K562 (cell line): Measurements from ENCODE around the gene XPR1. TPM values are rescaled to one million over a fixed set of nuclear protein-coding genes. Genes with fewer than 3 reads are reported as not detected.

Experiments
- CEBPB ChIP-seq: fragments of 450-650 bp; IDR thresholded peaks from 2 replicates; pipeline ENCODE4 v1.6.1; 2016; ENCODE audit warnings: missing genetic modification characterization, missing compliant biosample characterization
- CTCF ChIP-seq, 3 experiments: IDR thresholded peaks in 2 of 3; conservative IDR thresholded peaks in 1 of 3; 2 replicates each; pipeline ENCODE4 v1.5.1; 2011 to 2012; ENCODE audit warnings: low read length in 3 of 3, mild to moderate bottlenecking in 3 of 3, control low read depth in 2 of 3, improper control_type of control experiment in 1 of 3, inconsistent platforms in 1 of 3, low read depth in 1 of 3, mixed read lengths in 1 of 3, moderate library complexity in 1 of 3; ENCODE audit not compliant: insufficient read depth in 2 of 3
- MEIS2 ChIP-seq: fragments of 450-650 bp; IDR thresholded peaks from 2 replicates; pipeline ENCODE4 v1.6.1; 2014; ENCODE audit warnings: mild to moderate bottlenecking; ENCODE audit not compliant: partially characterized antibody
- polyA plus RNA-seq, 8 experiments: library from polyadenylated mRNA; depleted of rRNA in 4 of 8; stranded (reverse) in 5 of 8; unstranded in 3 of 8; fragments of >200 nt; fragmentation: Nextera tagmentation in 2 of 8; fragmentation: Illumina TruSeq in 1 of 8; extraction: Ambion mirVana in 2 of 8; extraction: Trizol in 1 of 8; gene quantifications; 2 replicates each; pipeline versions ENCODE4 v1.2.1 to v1.2.3, GENCODE V29; 2011 to 2014; ENCODE audit warnings: inconsistent platforms in 1 of 8, missing spikeins in 1 of 8
- total RNA-seq, 7 experiments: library from RNA; depleted of rRNA in 6 of 7; stranded (reverse); fragments of >200 nt in 6 of 7; fragmentation: Illumina TruSeq in 2 of 7; extraction: Trizol in 2 of 7; gene quantifications; 2 replicates each; pipeline versions ENCODE4 v1.2.1 to v1.2.3, GENCODE V29; 2011 to 2021; ENCODE audit warnings: low replicate concordance in 1 of 7
- TF ChIP-seq, protein P1 (sequence below), 2 experiments: fragments of 450-650 bp; formaldehyde crosslinking in 1 of 2; IDR thresholded peaks; 2 replicates each; pipeline versions ENCODE4 v1.4.0 to v1.6.1; 2014 to 2020; ENCODE audit warnings: mild to moderate bottlenecking in 2 of 2, borderline replicate concordance in 1 of 2, low read depth in 1 of 2

XPR1 gene
- total and polyA plus RNA-seq, 9 of the 15 experiments (the other 6 are each of a cell fraction or from before 2014, with no cell fraction given), result 3.0 to 66.2 (median 38.6) TPM

DNA sequence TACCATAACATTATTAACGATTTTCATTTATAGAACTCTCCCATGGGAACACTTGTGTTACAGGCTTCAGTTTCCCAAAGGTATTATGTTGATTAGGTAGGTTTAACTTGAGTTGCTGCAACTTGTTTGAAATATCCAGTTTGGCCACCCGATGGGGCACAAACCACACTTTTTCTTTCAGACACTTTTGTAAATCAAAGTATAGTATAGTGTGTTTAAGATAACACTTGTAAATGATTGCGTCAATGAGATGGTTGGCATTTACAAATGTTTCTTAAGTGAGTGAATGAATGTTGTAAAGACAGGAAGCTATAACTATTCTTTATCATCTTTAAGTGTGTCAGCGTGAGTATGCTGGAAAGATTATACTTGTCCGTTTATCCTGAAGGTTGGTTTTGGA, 4.3 kb downstream of the XPR1 start (continued):
- TF ChIP-seq, protein P1, sequence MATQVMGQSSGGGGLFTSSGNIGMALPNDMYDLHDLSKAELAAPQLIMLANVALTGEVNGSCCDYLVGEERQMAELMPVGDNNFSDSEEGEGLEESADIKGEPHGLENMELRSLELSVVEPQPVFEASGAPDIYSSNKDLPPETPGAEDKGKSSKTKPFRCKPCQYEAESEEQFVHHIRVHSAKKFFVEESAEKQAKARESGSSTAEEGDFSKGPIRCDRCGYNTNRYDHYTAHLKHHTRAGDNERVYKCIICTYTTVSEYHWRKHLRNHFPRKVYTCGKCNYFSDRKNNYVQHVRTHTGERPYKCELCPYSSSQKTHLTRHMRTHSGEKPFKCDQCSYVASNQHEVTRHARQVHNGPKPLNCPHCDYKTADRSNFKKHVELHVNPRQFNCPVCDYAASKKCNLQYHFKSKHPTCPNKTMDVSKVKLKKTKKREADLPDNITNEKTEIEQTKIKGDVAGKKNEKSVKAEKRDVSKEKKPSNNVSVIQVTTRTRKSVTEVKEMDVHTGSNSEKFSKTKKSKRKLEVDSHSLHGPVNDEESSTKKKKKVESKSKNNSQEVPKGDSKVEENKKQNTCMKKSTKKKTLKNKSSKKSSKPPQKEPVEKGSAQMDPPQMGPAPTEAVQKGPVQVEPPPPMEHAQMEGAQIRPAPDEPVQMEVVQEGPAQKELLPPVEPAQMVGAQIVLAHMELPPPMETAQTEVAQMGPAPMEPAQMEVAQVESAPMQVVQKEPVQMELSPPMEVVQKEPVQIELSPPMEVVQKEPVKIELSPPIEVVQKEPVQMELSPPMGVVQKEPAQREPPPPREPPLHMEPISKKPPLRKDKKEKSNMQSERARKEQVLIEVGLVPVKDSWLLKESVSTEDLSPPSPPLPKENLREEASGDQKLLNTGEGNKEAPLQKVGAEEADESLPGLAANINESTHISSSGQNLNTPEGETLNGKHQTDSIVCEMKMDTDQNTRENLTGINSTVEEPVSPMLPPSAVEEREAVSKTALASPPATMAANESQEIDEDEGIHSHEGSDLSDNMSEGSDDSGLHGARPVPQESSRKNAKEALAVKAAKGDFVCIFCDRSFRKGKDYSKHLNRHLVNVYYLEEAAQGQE (IDR thresholded peaks at IDR 0.05; ENCODE audit: borderline replicate concordance), result peak; percentile 48; the same call in 1 of the 2 replicates
- TF ChIP-seq, protein P1 (CRISPR knock-in tag; IDR thresholded peaks at IDR 0.05; ENCODE audit: low read depth), result no peak
- TF ChIP-seq MEIS2 (peak; percentile 48), CEBPB (tag) (peak; percentile 64), CTCF (IDR thresholded peaks at IDR 0.05 in 2 of 3, conservative IDR thresholded peaks at IDR 0.05 in 1 of 3; ENCODE audit: insufficient read depth in 2 of 3, low read depth in 1 of 3, low read length in 3 of 3) (peak in 2 of 3 experiments; percentile 36 to 44; a peak in 3 of 6 replicates)
